K562 (cell line): ENCODE measurements around the gene SLC3A2. TPM values are rescaled to one million over a fixed set of nuclear protein-coding genes. Genes with fewer than 3 reads are reported as not detected.

Source experiments
- ATAC-seq: fragments of 200-7000 bp; cut with Tn5 transposase; 3 replicates; pipeline ENCODE4 v1.9.1; 2020; ENCODE audit warnings: moderate library complexity
- BruUV-seq: library from RNA; stranded (reverse); fragments of 400-500 nt; replicated peaks from 2 replicates; lab custom pipeline; 2021; lab: Mats Ljungman, UMichigan
- CTCF ChIA-PET: fragments of 300-600 bp; formaldehyde crosslinking; extraction: SDS; loops from one replicate; lab custom pipeline; 2021; ENCODE audit warnings: low intra/inter-chr PET ratio; lab: Yijun Ruan, JAX
- POLR2A ChIA-PET: fragments of 300-600, 350-650 bp; sonication (Branson Sonifier 250); formaldehyde crosslinking; extraction: SDS; loops from one replicate; lab custom pipeline; 2021; ENCODE audit warnings: antibody characterized with exemption, inconsistent platforms; lab: Yijun Ruan, JAX
- DNase-seq, 4 experiments: peaks; one replicate each; pipeline versions ENCODE4 v3.0.0 to v3.0.0-alpha.2; 2011 to 2018; ENCODE audit warnings: low spot score in 3 of 4, mixed read lengths in 3 of 4; ENCODE audit errors: extremely low read depth in 1 of 4
- FAIRE-seq: peaks from 2 replicates; lab custom pipeline; 2011; peaks lifted over from hg19 to GRCh38; lab: Jason Lieb, UNC
- H2AFZ ChIP-seq: 2 replicates; pipeline ENCODE4 v1.6.0; 2011; ENCODE audit warnings: low read depth, low read length, control low read depth, inconsistent platforms
- H3K27ac ChIP-seq: fragments of 200-600 bp; 3 replicates; pipeline ENCODE4 v1.8.0; 2011; ENCODE audit warnings: low read depth, mild to moderate bottlenecking, control low read depth, inconsistent platforms, low read length, moderate library complexity, mixed read lengths; ENCODE audit errors: extremely low read depth
- H3K27me3 ChIP-seq, 2 experiments: fragments of 300-600 bp in 1 of 2; 2 replicates in 1 of 2; 3 replicates in 1 of 2; pipeline versions ENCODE4 v1.6.0 to v1.8.0; 2011; ENCODE audit warnings: inconsistent platforms in 2 of 2, low read length in 2 of 2, mild to moderate bottlenecking in 1 of 2, mixed read lengths in 1 of 2, moderate library complexity in 1 of 2; ENCODE audit not compliant: control insufficient read depth in 2 of 2, insufficient read depth in 2 of 2
- H3K36me3 ChIP-seq: fragments of 300-600 bp; 3 replicates; pipeline ENCODE4 v1.8.0; 2011; ENCODE audit warnings: mild to moderate bottlenecking, low read length, inconsistent platforms; ENCODE audit not compliant: control insufficient read depth, insufficient read depth
- H3K4me1 ChIP-seq, 2 experiments: fragments of 200-600 bp in 1 of 2; replicated peaks in 1 of 2; 2 replicates in 1 of 2; 3 replicates in 1 of 2; pipeline versions ENCODE4 v1.5.1 to v1.8.0; 2011; ENCODE audit warnings: inconsistent platforms in 2 of 2, low read length in 2 of 2, mild to moderate bottlenecking in 1 of 2, mixed read lengths in 1 of 2, moderate library complexity in 1 of 2; ENCODE audit not compliant: control insufficient read depth in 2 of 2, insufficient read depth in 2 of 2
- H3K4me2 ChIP-seq: 2 replicates; pipeline ENCODE4 v1.6.1; 2011; ENCODE audit warnings: low read length, control low read depth, inconsistent platforms, mixed read lengths; ENCODE audit not compliant: insufficient read depth
- H3K4me3 ChIP-seq: fragments of 200-600 bp; sonication (generic), shearing (Covaris generic); 2 replicates; pipeline ENCODE4 v1.5.1; 2016; ENCODE audit warnings: control low read depth, inconsistent platforms
- H3K79me2 ChIP-seq: fragments of 200-600 bp; 3 replicates; pipeline ENCODE4 v1.8.0; 2011; ENCODE audit warnings: low read length, inconsistent platforms; ENCODE audit not compliant: control insufficient read depth, insufficient read depth
- H3K9ac ChIP-seq, 2 experiments: 2 replicates each; pipeline versions ENCODE4 v1.6.0 to v1.6.1; 2011; ENCODE audit warnings: low read depth in 2 of 2, low read length in 2 of 2, control low read depth in 1 of 2, inconsistent platforms in 1 of 2, mild to moderate bottlenecking in 1 of 2, mixed read lengths in 1 of 2; ENCODE audit not compliant: insufficient read depth in 1 of 2
- H3K9me1 ChIP-seq: one replicate; pipeline ENCODE4 v1.6.0; 2011; ENCODE audit warnings: inconsistent platforms, mild to moderate bottlenecking, low read length, moderate library complexity; ENCODE audit not compliant: control insufficient read depth, insufficient read depth
- H3K9me3 ChIP-seq: replicated peaks from 2 replicates; pipeline ENCODE4 v1.5.1; 2011; ENCODE audit warnings: low read depth, low read length, inconsistent platforms; ENCODE audit not compliant: control insufficient read depth, insufficient read depth
- H4K20me1 ChIP-seq: replicated peaks from 2 replicates; pipeline ENCODE4 v1.6.1; 2011; ENCODE audit warnings: low read length, inconsistent platforms, mixed read lengths; ENCODE audit not compliant: control insufficient read depth, insufficient read depth
- ATF1 ChIP-seq, 2 experiments: fragments of 450-650 bp in 1 of 2; IDR thresholded peaks; 2 replicates each; pipeline ENCODE4 v1.6.1; 2016; ENCODE audit warnings: missing compliant biosample characterization in 1 of 2, missing genetic modification characterization in 1 of 2
- CHD4 ChIP-seq: fragments of 200-600 bp; sonication (generic); IDR thresholded peaks from 3 replicates; pipeline ENCODE4 v1.6.1; 2012; ENCODE audit warnings: low read depth, mild to moderate bottlenecking, mixed read lengths, low read length, inconsistent platforms; ENCODE audit not compliant: insufficient read depth, insufficient replicate concordance, poor library complexity, severe bottlenecking
- ELK3 ChIP-seq: fragments of 450-650 bp; formaldehyde crosslinking; IDR thresholded peaks from 2 replicates; pipeline ENCODE4 v1.4.0; 2020; ENCODE audit warnings: mild to moderate bottlenecking
- ESRRA ChIP-seq: fragments of 450-650 bp; IDR thresholded peaks from 2 replicates; pipeline ENCODE4 v1.6.1; 2014; ENCODE audit warnings: low read depth, mild to moderate bottlenecking, moderate library complexity, borderline replicate concordance
- ILK ChIP-seq: fragments of 450-650 bp; IDR thresholded peaks from 2 replicates; pipeline ENCODE4 v1.6.1; 2016; ENCODE audit warnings: missing genetic modification characterization, low read depth, mild to moderate bottlenecking, missing compliant biosample characterization, moderate library complexity, borderline replicate concordance
- KDM5B ChIP-seq: fragments of 200-600 bp; sonication (generic); IDR thresholded peaks from 2 replicates; pipeline ENCODE4 v1.6.1; 2012; ENCODE audit warnings: low read depth, mild to moderate bottlenecking, moderate library complexity, low read length, control low read depth, inconsistent platforms; ENCODE audit not compliant: insufficient replicate concordance
- NR1H2 ChIP-seq: sonication (generic); formaldehyde crosslinking; IDR thresholded peaks from 2 replicates; pipeline ENCODE4 v1.4.0; 2020; ENCODE audit warnings: mild to moderate bottlenecking, missing genetic modification reagents
- SIN3A ChIP-seq, 2 experiments: fragments of 150-350 bp in 1 of 2; IDR thresholded peaks; 2 replicates each; pipeline ENCODE4 v1.6.1; 2011 to 2016; ENCODE audit warnings: borderline replicate concordance in 2 of 2, low read depth in 2 of 2, low read length in 2 of 2, mild to moderate bottlenecking in 2 of 2, moderate library complexity in 2 of 2; ENCODE audit not compliant: control insufficient read depth in 1 of 2
- SRSF7 ChIP-seq: fragments of 200-400 bp; formaldehyde crosslinking; optimal IDR thresholded peaks from 2 replicates; pipeline ENCODE3; 2017; ENCODE audit warnings: mild to moderate bottlenecking, low read depth, low read length
- ZNF263 ChIP-seq: sonication (generic); formaldehyde crosslinking; IDR thresholded peaks from 2 replicates; pipeline ENCODE4 v1.8.0; 2022; ENCODE audit warnings: mild to moderate bottlenecking, missing genetic modification reagents, borderline replicate concordance
- ZNF764 ChIP-seq: fragments of 250-450 bp; sonication (Bioruptor Pico); IDR thresholded peaks from 2 replicates; pipeline ENCODE4 v1.4.0; 2020; ENCODE audit warnings: low read depth, mild to moderate bottlenecking, moderate library complexity
- ZZZ3 ChIP-seq: fragments of 450-650 bp; IDR thresholded peaks from 2 replicates; pipeline ENCODE4 v1.6.1; 2016; ENCODE audit warnings: antibody characterized with exemption, mild to moderate bottlenecking, moderate library complexity
- WGBS: fragments of 100-300 bp; shearing (Covaris generic); methylation state at CpG from one replicate; pipeline ENCODE4 v1.1.6; 2016; ENCODE audit warnings: low coverage, mixed read lengths; ENCODE audit not compliant: insufficient coverage; ENCODE audit errors: missing lambda C conversion rate; 5-methylcytosine and 5-hydroxymethylcytosine counted together
- in situ Hi-C: fragments of 300-500 bp; cut with MboI; formaldehyde crosslinking; loops from 4 replicates; pipeline ENCODE4 v1.15.0; 2018; ENCODE audit warnings: inconsistent platforms, mixed read lengths
- intact Hi-C: fragments of 100-400 bp; cut with micrococcal nuclease; formaldehyde crosslinking; loops from 2 replicates; pipeline ENCODE4 v1.14.2; 2022
- polyA plus RNA-seq, 8 experiments: library from polyadenylated mRNA; depleted of rRNA in 4 of 8; stranded (reverse) in 5 of 8; unstranded in 3 of 8; fragments of >200 nt; fragmentation: Nextera tagmentation in 2 of 8; fragmentation: Illumina TruSeq in 1 of 8; extraction: Ambion mirVana in 2 of 8; extraction: Trizol in 1 of 8; gene quantifications; 2 replicates each; pipeline versions ENCODE4 v1.2.1 to v1.2.3, GENCODE V29; 2011 to 2014; ENCODE audit warnings: inconsistent platforms in 1 of 8, missing spikeins in 1 of 8
- total RNA-seq, 7 experiments: library from RNA; depleted of rRNA in 6 of 7; stranded (reverse); fragments of >200 nt in 6 of 7; fragmentation: Illumina TruSeq in 2 of 7; extraction: Trizol in 2 of 7; gene quantifications; 2 replicates each; pipeline versions ENCODE4 v1.2.1 to v1.2.3, GENCODE V29; 2011 to 2021; ENCODE audit warnings: low replicate concordance in 1 of 7

Gene SLC3A2
- total and polyA plus RNA-seq, 9 of the 15 experiments (the other 6 are each of a cell fraction or from before 2014, with no cell fraction given), result 20.0 to 296 (median 214) TPM

GRCh38 chr11:62896049-62896448 is 15.4 kb downstream of the SLC3A2 start (continued):
- TF ChIP-seq KDM5B (no peak), SIN3A (IDR thresholded peaks at IDR 0.05; ENCODE audit: borderline replicate concordance in 2 of 2, control insufficient read depth in 1 of 2, low read depth in 2 of 2, low read length in 2 of 2) (no peak), ZZZ3 (no peak), ESRRA (no peak), ATF1 (CRISPR knock-in tag; IDR thresholded peaks at IDR 0.05) (no peak), ATF1 (tag; IDR thresholded peaks at IDR 0.05) (no peak), CHD4 (no peak), NR1H2 (CRISPR knock-in tag) (no peak)

DNA sequence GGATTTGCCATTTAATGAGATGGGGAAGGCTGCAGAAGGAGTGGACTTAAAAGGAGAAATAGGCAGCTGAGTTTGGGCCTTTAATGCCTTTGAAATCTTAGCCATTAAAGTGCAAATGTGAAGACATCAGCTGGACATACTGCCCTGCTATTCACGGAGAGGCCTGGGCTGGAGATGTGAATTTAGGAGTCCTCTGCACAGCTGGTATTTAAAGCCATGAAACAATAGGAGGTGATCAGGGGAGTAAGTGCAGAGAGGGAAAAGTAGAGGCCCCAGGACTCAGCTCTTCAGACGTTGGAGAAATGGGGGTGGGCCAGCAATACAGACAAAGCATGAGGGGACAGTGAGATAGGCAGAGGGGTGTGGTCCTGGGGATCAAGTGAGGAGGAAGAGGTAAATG is 16.6 kb downstream of the SLC3A2 start:
- Histone ChIP-seq H3K4me3 (no peak overlapping the region), H3K9me3 (no peaks in the 10 kb centered on the region), H3K79me2 (no peaks in the 10 kb centered on the region), H3K9me1 (no peaks in the 10 kb centered on the region), H3K36me3 (no peaks in the 10 kb centered on the region), H2AFZ (no peak overlapping the region), H3K4me2 (no peak overlapping the region), H3K9ac (no peak overlapping the region), H3K27ac (no peak overlapping the region), H3K27me3 (peaks cover 11 to 35% of the 10 kb centered on the region in 2 experiments), H3K4me1 (peaks cover 4 to 5% of the 10 kb centered on the region in 2 experiments; a peak in 2 of 5 replicates), H4K20me1 (no peaks in the 10 kb centered on the region; the same call in 1 of the 2 replicates)
- intact Hi-C loops, result no loop called here
- ATAC-seq (no peak), FAIRE-seq (no peak), DNase-seq (no peak)
- POLR2A ChIA-PET, result interaction anchor here (0.7 to 2.0 kb wide), 6 partner anchors 8 to 56 kb away, joined by 3 to 10 read pairs (median 4); partner anchors contain the start of gene SLC3A2
- no TSS peak for BruUV-seq
- in situ Hi-C loops, result no loop called here
- CTCF ChIA-PET, result no interaction called here
- WGBS, result 5% methylated on average over 2 of the region's 2 CpGs
- no peak for TF ChIP-seq ZNF764 (CRISPR knock-in tag)
- TF ChIP-seq ZNF263 (CRISPR knock-in tag), result no peak
- TF ChIP-seq ILK, result no peak
- no peak for TF ChIP-seq ELK3 (CRISPR knock-in tag)
- no peak for TF ChIP-seq SRSF7
